H1 (cell line): Measurements from ENCODE around the gene C17orf50. TPM values are rescaled to one million over a fixed set of nuclear protein-coding genes. Genes with fewer than 3 reads are reported as not detected.

ENCODE experiments used
- ASH2L ChIP-seq: fragments of 200-600, 300-600 bp; sonication (generic); IDR thresholded peaks from one replicate; pipeline ENCODE4 v1.7.1; 2017; ENCODE audit warnings: low read length
- CHD7 ChIP-seq: fragments of 300-600 bp; sonication (generic); IDR thresholded peaks from 2 replicates; pipeline ENCODE4 v1.7.1; 2012; ENCODE audit warnings: low read length, moderate library complexity, mild to moderate bottlenecking, inconsistent platforms; ENCODE audit not compliant: insufficient replicate concordance
- CTBP2 ChIP-seq: IDR thresholded peaks from 2 replicates; pipeline ENCODE4 v1.7.0; 2011; ENCODE audit warnings: borderline replicate concordance, mild to moderate bottlenecking, moderate library complexity, mixed read lengths, low read length; ENCODE audit not compliant: insufficient read depth, insufficient read length
- GABPA ChIP-seq: IDR thresholded peaks from 2 replicates; pipeline ENCODE4 v1.6.1; 2011; ENCODE audit warnings: mild to moderate bottlenecking, low read length, moderate library complexity, borderline replicate concordance; ENCODE audit not compliant: insufficient read depth
- KDM5A ChIP-seq: fragments of 200-600 bp; IDR thresholded peaks from 2 replicates; pipeline ENCODE4 v1.7.1; 2012; ENCODE audit warnings: mild to moderate bottlenecking, low read length, inconsistent platforms, mixed read lengths
- MAFK ChIP-seq: IDR thresholded peaks from 2 replicates; pipeline ENCODE4 v1.6.1; 2012; ENCODE audit warnings: low read depth, mild to moderate bottlenecking, improper control_type of control experiment, low read length
- PHF8 ChIP-seq: fragments of 200-600 bp; sonication (generic); conservative IDR thresholded peaks from 2 replicates; pipeline ENCODE4 v1.7.1; 2012; ENCODE audit warnings: low read depth, mild to moderate bottlenecking, inconsistent platforms, low read length, moderate library complexity
- POLR2AphosphoS5 ChIP-seq: IDR thresholded peaks from 2 replicates; pipeline ENCODE4 v1.6.1; 2011; ENCODE audit warnings: low read depth, low read length
- POU5F1 ChIP-seq: IDR thresholded peaks from 2 replicates; pipeline ENCODE4 v1.6.1; 2011; ENCODE audit warnings: low read depth, mild to moderate bottlenecking, low read length, moderate library complexity
- RFX5 ChIP-seq: IDR thresholded peaks from 2 replicates; pipeline ENCODE4 v1.6.1; 2011; ENCODE audit warnings: low read depth, low read length, improper control_type of control experiment, borderline replicate concordance
- SRF ChIP-seq: IDR thresholded peaks from 2 replicates; pipeline ENCODE4 v1.6.1; 2011; ENCODE audit warnings: mild to moderate bottlenecking, low read depth, low read length, moderate library complexity
- TAF7 ChIP-seq: optimal IDR thresholded peaks from 2 replicates; pipeline ENCODE3; 2011; ENCODE audit warnings: low read depth, mild to moderate bottlenecking, inconsistent platforms, low read length, moderate library complexity, borderline replicate concordance
- TBP ChIP-seq: IDR thresholded peaks from 2 replicates; pipeline ENCODE4 v1.6.1; 2011; ENCODE audit warnings: low read depth, low read length, improper control_type of control experiment
- polyA plus RNA-seq, 7 experiments: library from polyadenylated mRNA; depleted of rRNA in 3 of 7; stranded (reverse) in 5 of 7; unstranded in 2 of 7; fragments of >200 nt in 5 of 7; fragments of 200-250 nt in 2 of 7; gene quantifications; 1 replicate in 5 of 7; 2 replicates in 1 of 7; 4 replicates in 1 of 7; pipeline versions ENCODE4 v1.2.1 to v1.2.3, GENCODE V29; 2011 to 2013; ENCODE audit warnings: missing spikeins in 2 of 7, mixed read lengths in 2 of 7
- total RNA-seq: library from RNA; stranded (reverse); fragmentation: NEBNext Ultra II Directional; extraction: Animal tissue kit (Norgen Biotek cat#: 25700); gene quantifications from 2 replicates; pipeline ENCODE4 v1.2.1, GENCODE V29; 2021

The C17orf50 gene
- total and polyA plus RNA-seq, 2 of the 8 experiments (the other 6 are each of a cell fraction or from before 2014, with no cell fraction given) = 0.12 TPM; not detected in 1

- no peak for TF ChIP-seq CHD7
- TF ChIP-seq TBP = no peak
- no peak for TF ChIP-seq KDM5A
- no peak for TF ChIP-seq RFX5
- no peak for TF ChIP-seq GABPA
- no peak for TF ChIP-seq ASH2L
- no peak for TF ChIP-seq CTBP2
- TF ChIP-seq MAFK = no peak
- no peak for TF ChIP-seq POLR2AphosphoS5
- TF ChIP-seq PHF8 = no peak
- TF ChIP-seq SRF = no peak
- TF ChIP-seq TAF7 = no peak
- no peak for TF ChIP-seq POU5F1
Observed at GRCh38 chr17:35797370-35797769, 36.7 kb downstream of the C17orf50 start (continued).
